Loucy (cell line): Measurements from ENCODE around the gene MAPK1.

Experiments
- EZH2phosphoT487 ChIP-seq: fragments of 200-600 bp; IDR thresholded peaks from 2 replicates; pipeline ENCODE4 v1.6.1; 2018; ENCODE audit warnings: antibody characterized with exemption, mild to moderate bottlenecking, moderate library complexity, borderline replicate concordance
- TF ChIP-seq, protein P1 (sequence below): fragments of 200-600 bp; sonication (generic); conservative IDR thresholded peaks from 2 replicates; pipeline ENCODE4 v1.5.1; 2014; ENCODE audit warnings: mild to moderate bottlenecking, antibody characterized with exemption, low read length

- TF ChIP-seq, protein P1, sequence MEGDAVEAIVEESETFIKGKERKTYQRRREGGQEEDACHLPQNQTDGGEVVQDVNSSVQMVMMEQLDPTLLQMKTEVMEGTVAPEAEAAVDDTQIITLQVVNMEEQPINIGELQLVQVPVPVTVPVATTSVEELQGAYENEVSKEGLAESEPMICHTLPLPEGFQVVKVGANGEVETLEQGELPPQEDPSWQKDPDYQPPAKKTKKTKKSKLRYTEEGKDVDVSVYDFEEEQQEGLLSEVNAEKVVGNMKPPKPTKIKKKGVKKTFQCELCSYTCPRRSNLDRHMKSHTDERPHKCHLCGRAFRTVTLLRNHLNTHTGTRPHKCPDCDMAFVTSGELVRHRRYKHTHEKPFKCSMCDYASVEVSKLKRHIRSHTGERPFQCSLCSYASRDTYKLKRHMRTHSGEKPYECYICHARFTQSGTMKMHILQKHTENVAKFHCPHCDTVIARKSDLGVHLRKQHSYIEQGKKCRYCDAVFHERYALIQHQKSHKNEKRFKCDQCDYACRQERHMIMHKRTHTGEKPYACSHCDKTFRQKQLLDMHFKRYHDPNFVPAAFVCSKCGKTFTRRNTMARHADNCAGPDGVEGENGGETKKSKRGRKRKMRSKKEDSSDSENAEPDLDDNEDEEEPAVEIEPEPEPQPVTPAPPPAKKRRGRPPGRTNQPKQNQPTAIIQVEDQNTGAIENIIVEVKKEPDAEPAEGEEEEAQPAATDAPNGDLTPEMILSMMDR = no peak
- no peak for TF ChIP-seq EZH2phosphoT487
Observed at GRCh38 chr22:21761994-21762680, 105.3 kb downstream of the MAPK1 start.
